ENCODE results near the gene NHEJ1.

The NHEJ1 gene

DNA sequence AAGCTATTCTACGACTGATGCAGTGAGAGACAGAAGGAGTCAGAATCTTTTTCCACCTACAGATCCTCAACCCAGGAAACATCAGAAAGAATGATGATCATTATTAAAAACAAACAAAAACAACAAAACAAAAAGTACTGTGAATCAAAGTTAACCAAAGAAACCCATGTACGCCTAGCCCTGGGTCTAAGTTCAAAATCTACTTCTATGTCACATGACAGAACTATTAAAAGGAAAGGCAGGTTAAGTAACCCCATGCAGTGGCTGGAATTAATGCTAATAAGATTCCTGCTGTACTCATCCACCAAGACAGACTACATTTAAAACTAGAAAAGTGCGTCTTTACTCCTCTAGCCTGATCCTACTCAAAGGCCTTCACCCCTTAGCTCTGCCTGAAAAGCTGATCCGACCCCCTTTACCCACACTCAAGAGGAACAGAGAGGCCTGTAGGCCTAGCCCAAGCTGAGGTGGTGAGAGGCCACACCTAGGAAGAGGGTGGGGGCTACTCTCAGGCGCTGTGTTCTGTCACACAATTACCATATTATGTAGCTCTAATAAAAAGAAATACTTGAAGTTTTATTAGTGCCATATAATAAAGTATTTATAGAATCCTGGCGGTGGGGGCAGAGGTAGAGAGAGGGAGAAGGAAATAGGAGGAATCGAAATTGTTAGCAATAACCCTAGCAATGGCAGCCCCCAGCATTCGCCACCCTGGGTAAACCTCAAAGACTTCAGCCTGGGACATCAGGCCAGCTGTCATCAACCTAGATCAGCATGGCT lies 37.1 kb downstream of the NHEJ1 start:
- no peak for DNase-seq (ENCODE audit: low spot score)

DNA sequence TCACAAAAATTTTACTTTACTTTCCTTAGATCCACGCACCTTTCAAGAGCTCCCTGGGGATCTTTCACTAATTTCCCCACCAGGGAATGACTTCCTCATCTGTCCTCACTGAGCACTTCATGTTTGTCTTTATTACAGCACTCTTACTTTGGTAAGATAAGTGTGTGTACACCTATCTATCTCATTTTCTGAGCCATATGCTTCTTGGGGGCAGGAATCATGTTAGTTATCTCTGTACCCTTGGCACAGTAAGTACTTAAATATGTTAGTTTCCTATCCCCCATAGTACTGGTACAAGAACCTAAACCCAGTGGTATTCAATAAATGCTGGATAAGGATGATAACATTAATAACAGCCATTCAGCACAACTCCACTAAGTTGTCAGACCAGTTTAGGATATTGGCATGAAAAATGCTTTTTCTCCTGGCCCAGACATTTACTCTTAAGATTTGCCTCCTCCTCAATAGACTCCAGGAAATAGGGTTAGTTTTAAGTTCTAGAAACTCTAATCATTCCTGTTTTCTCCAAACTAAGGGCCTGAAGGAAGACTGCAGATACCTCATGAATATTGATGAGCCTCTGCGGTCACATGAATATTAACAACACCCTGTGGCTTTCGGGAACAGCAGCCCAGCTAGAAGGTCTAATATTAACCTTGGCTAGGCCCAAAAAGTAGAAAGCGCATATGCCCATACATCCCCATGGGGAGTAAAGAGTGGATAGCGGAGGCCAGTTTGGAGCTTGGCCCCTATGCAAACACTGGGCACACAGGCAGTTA lies 38.2 kb downstream of the NHEJ1 start:
- DNase-seq (ENCODE audit: low spot score): no peak

DNA sequence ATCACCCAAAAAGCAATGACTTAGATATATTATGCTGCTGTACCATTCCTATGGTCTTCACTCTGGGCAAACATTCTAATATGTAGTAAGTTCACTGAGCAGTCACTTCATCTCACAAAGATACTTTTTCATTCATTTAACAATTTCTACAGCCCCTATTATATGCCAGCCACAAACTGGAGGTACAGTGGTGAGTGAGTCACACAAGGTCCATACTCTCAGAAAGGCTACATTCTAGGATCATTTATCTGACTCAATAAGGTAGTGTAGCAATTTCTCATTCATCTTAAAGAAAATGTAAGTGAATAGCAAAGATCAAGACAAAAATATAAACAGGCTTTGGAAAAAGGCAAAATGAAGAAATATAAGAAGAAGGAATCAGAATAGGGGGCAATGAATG lies 40.5 kb downstream of the NHEJ1 start:
- no peak for DNase-seq (ENCODE audit: low spot score)

DNA sequence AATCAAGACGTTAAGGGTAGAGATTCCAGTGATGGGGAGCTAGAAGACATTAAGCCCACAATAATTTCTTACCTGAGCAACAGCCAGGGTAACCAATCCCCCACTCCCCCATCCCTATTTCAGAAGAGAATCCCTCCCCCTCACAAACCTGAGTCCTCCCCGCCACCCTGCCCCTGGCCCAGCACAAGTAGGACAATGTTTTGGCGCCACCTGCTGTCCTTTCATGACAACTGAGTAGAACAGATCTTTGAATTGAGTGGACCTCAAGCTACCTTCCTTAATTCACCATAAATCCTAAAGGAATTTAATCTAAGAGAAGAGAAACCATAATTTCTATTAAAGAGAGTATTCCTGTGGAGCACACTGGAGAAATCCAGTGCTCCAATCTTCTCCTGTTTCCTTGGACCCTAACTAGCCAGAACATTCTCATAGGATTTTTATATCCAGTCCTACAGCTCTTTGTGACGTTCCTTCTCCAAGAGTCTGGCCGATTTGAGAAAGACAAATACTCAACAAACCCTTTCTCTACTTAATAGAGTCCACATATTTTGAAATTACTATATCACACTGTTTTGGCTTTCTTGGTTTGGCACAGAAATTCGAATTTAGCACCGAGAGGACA lies 41.1 kb downstream of the NHEJ1 start:
- peak; percentile 62 for DNase-seq (ENCODE audit: low spot score)

DNA sequence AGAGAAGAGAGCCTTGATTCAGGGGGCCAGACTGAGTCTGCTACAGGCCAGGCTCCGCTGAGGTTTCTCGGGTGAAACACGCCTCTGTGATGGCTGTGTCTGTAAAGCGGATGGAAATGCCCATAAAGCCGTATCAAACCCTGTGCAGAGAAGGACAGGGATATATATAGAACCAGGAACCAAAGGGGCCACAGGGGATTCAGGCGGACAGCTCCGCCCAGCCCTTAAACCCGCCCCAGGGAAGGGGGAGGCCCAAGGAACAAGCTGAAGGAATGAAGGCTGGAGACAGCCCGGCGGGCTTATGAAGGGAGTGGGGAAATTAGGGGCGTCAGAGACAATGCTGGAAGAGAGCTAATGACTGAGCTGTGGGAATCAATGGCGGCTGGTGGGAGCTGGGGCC lies 42.1 kb downstream of the NHEJ1 start:
- no peak for DNase-seq (ENCODE audit: low spot score)

DNA sequence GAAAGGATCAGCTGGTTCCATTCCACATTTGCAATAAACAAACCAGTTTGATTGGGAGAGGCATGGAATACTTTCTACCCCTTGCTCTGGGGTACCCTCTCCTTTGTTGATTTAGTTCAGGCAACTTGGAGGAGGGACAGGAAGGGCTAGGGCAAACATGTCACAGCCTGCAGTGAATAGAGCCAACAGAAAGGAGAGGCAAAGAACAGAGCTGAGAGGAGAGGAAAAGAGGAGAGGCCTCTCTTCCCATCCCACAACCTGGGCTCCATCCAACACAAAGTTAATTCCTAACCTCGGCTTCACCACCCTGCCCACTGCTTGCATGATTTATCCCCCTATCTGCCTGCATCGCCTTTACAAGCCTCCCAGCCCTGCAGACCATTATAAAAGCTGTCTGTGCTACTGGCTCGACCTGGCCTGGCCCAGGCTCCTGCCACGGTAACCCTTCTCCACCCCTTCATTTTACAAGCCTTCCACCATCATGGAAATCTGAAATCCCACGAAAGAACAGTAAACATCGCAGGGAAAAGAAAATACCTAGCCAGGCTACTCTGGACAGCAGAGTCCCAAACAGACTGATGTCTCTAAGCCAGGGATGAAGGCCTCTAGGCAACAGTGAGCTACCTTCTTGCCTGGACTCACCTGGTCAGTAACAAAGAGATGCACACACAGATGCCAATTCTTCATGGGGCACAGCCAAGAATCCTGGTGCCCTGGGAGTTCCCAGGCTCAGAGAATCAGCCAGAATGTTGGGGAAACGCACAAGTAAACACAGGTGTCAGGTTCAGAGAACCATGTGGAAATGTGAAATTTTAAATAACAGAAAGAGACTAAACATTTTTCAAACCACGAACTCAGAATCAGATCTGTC lies 43.6 kb downstream of the NHEJ1 start:
- no peak for DNase-seq (ENCODE audit: low spot score)

DNA sequence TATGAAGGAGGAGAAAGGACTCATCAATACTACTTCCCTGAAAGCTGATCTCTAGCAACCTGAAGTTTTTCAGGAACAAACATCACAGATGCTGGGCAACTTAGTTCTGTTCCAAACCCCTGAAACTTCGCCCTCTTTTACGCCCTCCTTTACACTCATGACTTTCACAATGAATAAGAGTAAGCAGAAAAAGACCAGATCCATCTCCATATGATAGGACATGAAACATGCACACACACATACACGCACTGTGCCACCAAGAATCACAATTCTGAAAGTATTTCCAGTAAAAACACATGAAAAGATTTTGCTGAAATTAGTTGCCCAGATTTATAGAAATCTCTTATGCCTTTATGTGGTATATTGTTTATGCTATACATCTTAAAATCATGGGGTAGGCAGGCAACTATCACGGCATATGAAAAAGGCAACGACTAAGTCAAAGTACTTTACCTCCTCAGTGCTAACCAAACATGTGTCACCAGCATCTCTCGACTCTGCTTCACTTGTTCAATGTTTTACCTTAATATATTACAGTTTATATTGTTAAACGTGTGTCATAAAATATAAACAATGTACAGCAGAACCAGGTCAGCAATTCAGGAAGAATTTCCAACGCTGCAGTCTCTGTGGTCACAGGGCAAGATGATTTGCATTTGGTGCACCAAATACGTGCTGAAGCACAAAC lies 47.8 kb downstream of the NHEJ1 start:
- DNase-seq (ENCODE audit: low spot score): no peak

DNA sequence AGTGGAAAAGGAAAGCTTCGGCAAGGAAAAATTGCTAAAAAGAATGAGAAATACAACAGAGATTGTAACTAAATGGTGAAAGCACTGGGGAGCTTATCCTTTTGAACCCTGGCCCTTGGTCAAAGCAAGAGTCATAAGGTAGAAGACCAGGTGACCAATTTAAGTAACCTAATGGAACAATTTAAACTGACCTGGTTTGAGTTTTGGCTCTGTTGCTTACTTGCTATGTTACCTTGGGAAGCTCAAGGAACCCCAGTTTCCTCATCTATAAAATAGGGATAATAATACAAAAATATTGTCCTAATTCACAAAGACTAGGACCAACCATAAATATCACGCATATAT lies 48.6 kb downstream of the NHEJ1 start:
- no peak for DNase-seq (ENCODE audit: low spot score)

DNA sequence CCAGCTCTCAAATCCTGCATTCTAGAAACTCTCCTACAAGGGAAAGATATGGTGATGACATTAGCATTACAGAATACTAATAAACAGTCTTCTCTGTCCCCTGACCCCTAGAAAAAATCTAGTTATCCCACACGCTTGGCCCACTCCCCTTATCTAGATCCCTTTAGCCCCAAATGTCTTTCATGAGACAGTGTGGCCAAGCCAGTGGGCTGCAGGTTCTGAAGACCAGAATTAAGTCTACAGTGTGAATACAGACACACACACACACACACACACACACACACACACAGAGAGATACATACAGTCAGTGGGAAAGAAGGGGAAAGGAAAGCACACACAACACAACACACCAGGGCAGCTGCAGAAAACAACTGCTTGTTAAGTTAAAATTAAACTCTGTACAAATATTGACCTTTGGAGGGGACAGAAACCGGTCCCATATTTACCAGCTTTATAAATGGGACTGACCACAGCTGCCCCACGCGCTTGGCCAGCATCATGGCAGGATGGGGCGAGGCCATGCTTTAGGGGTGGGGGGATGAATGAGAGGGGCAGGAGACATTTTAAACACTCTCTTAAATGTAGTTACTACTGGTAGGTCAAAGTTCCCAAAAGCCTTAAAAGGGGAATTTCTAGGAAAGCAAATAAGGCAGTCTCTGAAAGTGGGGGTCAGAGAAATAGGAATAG lies 49.1 kb downstream of the NHEJ1 start:
- no peak for DNase-seq (ENCODE audit: low spot score)

DNA sequence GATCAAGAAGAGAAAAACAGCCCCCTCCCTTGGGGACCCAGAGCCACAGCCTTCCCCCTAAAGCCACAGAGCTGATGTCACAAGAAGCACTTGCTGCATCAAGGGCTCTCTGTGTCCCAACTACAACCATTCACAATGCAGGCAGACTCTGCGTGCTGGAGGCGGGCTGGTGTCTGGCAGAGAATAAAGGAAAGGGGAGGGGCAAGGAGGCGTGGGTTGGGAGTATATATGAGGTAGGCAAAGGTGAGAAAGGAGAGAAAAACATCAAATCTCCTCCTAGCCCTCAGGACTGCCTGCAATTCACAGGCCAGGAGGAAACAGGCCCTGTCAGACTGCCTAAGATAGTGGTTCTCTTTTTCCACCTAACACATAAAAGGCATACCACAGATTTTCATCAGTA lies 51.1 kb downstream of the NHEJ1 start:
- DNase-seq (ENCODE audit: low spot score): no peak

DNA sequence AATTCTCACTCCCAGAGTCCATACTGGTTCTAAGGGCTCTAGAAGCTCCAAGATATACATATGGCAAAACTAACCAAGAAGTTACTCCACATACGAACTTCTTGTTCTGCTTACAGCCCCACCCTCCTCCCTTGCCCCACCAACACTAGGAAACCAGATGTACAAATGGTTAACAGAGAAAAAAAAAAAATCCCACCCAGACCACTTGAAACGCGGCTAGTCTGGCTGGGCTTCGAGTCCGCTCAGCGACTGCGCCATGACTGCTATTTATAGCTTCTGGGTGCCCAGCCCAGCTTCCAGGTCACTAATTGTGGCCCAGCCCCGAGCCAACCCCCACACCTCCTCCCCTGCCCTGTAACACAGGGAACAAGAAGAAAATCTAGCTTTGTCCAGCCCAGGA lies 52.9 kb downstream of the NHEJ1 start:
- DNase-seq (ENCODE audit: low spot score): no peak

DNA sequence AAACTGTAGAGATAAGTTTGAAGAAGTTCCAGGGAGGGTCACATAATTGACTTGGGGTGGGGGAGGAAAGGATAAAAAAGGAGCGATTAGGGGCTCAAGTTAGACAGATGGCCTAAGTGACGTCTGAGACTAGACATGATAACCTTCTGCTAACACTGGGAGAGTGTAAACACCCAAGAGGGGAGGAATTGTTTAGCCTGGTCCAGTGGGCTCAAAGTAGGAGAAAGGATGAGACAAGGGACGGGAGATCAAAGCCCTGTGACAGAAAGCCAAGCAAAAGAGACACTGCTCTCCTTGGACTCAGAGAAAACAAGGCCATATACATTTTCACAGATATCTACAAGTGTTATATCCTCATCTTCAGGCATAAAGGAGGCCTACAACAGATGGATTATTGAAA lies 54.4 kb downstream of the NHEJ1 start:
- DNase-seq (ENCODE audit: low spot score): no peak

DNA sequence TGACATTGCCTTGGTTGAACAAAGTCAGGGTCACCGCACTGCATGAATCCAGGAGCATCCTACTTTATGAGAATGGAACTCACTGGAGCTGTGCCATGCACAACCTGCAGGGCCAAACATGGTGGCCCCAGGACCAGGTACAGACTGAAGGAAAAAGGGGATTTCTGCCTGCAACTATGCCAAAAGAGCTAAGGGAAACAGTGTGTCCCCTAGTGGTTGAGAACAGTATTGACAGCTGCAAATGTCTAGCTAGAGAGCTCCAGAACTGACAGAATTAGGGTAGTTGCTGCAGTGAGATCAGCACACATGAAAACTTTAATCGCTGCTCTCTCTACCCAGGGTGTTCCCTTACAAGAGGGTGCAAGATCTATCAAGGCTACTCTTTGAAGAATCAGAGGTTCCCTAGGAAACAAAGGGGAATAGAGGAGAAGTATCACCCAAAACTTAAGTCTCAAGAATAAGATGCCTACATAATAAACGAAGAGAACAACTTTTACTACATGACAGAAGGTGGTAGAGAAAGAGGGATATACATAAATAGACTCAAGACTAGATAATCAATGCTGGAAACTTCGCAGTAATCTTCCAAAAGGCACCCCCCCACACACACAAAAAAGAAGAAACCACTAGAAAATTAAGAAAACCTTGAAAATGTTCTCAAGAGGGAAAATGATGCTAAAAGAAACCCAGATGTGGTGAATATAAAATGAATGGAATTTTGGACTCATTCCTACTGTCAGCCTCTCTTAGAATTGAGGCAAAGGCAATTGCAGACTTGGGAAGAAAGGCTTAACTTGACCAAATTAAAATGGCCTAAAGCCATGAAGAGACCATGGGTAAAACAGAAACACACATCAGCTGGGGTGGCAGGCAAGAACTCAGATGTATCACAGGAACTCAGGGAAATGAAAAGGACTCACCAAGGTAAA lies 56.2 kb downstream of the NHEJ1 start:
- DNase-seq (ENCODE audit: low spot score): peak; percentile 54

DNA sequence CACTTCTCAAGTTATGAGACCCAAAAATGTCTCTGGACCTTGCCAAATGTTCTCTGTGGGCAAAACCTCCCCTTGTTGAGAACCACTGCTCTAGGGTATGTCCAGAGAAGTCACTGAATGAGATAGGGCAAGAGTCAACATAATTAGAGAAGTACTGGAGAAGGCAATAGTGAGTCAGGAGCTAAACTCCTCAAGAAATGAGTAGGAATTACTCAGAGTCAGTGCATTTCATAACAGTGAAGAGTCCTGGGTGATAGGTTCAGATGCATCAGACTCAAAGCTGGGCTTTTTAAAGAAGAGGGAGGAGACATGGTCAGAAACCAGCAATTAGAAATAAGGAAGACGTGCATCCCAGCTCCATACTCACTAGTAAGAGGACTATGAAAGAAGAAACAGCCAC lies 61.3 kb downstream of the NHEJ1 start:
- no peak for DNase-seq (ENCODE audit: low spot score)

DNA sequence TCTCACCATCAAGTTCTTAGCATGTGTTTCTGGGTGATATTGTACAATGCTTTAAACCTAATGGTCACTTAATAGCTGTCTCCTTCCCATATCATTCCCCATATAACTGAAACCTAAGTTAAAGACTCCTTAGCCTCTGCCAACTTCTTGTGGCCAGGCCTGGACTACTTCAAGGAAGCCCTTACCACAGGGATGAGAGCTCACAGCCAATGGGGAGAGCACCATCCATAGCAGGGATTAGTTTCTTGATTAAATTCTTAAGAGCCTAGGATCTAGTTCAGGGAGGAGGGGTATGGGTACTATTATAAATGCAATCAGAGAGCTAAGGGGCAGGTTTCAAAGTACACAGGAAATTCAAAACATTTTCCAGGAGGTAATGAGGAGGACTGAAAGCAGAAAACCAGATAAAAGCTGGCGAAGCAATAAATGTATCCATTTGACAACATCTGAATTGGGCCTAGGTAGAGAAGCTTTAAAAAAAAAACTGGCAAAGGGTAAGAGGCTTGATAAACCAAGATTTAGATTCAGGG lies 65.1 kb downstream of the NHEJ1 start:
- no peak for DNase-seq (ENCODE audit: low spot score)

DNA sequence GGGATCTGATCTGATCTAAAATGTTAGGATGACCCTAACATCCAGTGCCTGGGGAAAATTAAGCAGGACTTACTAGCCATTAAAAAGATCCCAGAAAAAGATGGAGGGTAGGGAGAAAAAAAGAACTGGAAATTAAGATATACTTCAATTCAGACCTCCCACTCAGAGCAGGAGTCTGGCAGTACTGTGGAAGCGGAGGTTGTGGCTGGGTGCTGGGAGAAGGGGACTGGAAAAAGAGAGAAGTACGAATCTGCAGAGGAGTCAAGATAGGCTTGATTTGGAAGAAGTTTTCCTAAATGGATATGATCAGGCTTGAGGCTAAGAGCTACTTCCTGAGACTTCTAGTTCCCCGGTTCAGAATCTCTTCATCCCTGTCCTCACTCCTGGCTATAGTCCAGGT lies 66.4 kb downstream of the NHEJ1 start:
- no peak for DNase-seq (ENCODE audit: low spot score)

DNA sequence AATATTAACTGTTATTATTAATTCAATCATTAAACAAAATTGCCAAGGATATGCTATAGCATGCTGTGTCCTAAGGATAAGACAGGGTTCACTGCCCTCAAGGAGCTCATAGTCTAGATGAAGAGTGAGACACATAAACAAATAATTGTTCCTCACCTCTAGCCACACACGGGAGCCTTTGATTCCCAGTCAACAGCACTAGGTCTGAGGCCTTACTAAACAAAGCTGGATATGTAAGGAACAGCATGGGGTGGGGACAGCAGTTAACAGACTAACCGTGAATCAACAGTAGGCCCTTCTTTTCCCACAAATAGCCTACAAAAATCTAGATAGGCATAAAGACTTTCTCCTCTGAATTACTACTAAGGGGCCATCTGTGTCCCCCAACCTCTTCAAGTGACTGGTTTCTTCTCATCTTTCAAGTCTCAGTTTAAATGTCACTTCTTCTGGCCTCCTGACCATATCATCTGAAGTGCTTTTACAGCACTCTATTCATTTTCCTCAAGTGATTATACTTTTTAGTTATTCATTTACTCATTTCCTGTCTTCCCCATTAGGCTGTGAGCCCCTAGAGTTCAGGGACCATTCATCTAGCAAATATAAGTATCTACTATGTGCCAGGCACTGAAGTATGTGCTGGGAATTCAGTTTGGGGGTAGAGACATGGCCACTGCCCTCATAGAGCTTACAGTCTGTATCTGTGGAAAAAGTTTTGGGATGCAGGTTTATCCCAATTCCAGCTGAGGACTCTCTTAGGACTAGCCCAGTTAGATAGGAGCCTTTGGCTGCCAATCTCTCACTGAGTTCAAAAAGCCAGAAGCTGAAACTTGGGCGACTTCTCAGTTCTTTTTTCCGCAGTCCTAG lies 69.9 kb downstream of the NHEJ1 start:
- no peak for DNase-seq (ENCODE audit: low spot score)

DNA sequence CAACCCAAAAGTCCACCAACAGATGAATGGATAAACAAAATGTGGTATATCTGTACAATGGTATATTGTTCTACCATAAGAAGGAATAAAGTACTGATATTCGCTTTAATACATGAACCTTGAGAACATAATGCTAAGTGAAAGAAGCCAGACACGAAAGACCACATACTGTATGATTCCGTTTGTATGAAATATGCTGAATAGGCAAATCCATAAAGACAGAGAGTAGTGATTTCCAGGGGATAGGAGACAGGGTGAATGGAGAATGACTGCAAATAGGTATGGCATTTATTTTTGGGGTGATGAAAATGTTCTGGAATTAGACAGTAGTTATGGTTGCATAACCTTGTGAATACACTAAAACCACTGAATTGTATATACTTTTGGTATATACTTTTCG lies 71.3 kb downstream of the NHEJ1 start:
- no peak for DNase-seq (ENCODE audit: low spot score)
